Liver (tissue), 9 donors: ENCODE data around the gene SIAH2. TPM values are rescaled to one million over a fixed set of nuclear protein-coding genes. Genes with fewer than 3 reads are reported as not detected.

ENCODE experiments used
- DNase-seq: peaks from one replicate; pipeline ENCODE4 v3.0.0-alpha.2; 2017; ENCODE audit warnings: low spot score
- H3K27ac ChIP-seq, 2 donors: one replicate each; pipeline ENCODE4 v1.7.0; 2013; ENCODE audit warnings: inconsistent platforms in 2 of 2, low read length in 2 of 2, control low read depth in 1 of 2, low read depth in 1 of 2, mild to moderate bottlenecking in 1 of 2
- H3K27me3 ChIP-seq, 4 donors: one replicate each; pipeline versions ENCODE4 v1.6.1 to v1.7.0; 2013; ENCODE audit warnings: low read length in 3 of 4, inconsistent platforms in 1 of 4, mild to moderate bottlenecking in 1 of 4, moderate library complexity in 1 of 4; ENCODE audit not compliant: control insufficient read depth in 4 of 4, insufficient read depth in 4 of 4
- H3K36me3 ChIP-seq, 4 donors: one replicate each; pipeline versions ENCODE4 v1.6.1 to v1.7.0; 2013; ENCODE audit warnings: low read length in 3 of 4, mild to moderate bottlenecking in 3 of 4, low read depth in 1 of 4, moderate library complexity in 1 of 4; ENCODE audit not compliant: control insufficient read depth in 4 of 4, insufficient read depth in 3 of 4
- H3K4me1 ChIP-seq, 4 donors: one replicate each; pipeline versions ENCODE4 v1.6.1 to v1.7.0; 2013; ENCODE audit warnings: low read length in 3 of 4, mild to moderate bottlenecking in 3 of 4, moderate library complexity in 1 of 4; ENCODE audit not compliant: control insufficient read depth in 4 of 4, insufficient read depth in 4 of 4
- H3K4me3 ChIP-seq, 3 donors: one replicate each; pipeline versions ENCODE4 v1.6.1 to v1.7.0; 2013; ENCODE audit warnings: low read length in 3 of 3, control low read depth in 1 of 3, low read depth in 1 of 3, mild to moderate bottlenecking in 1 of 3
- H3K9ac ChIP-seq, 2 donors: one replicate each; pipeline ENCODE4 v1.7.0; 2013; ENCODE audit warnings: low read length in 2 of 2, mild to moderate bottlenecking in 2 of 2, moderate library complexity in 2 of 2, control low read depth in 1 of 2, low read depth in 1 of 2
- H3K9me3 ChIP-seq, 4 donors: one replicate each; pipeline versions ENCODE4 v1.6.1 to v1.7.0; 2013; ENCODE audit warnings: low read length in 3 of 4; ENCODE audit not compliant: control insufficient read depth in 4 of 4
- ATF3 ChIP-seq: IDR thresholded peaks from 2 replicates; pipeline ENCODE4 v1.6.1; 2016; ENCODE audit warnings: antibody characterized with exemption
- CTCF ChIP-seq: fragments of 150-350 bp; IDR thresholded peaks from 2 replicates; pipeline ENCODE4 v1.5.1; 2017; ENCODE audit warnings: improper control_type of control experiment, low read depth, low read length; ENCODE audit not compliant: missing input control
- EGR1 ChIP-seq, 2 donors: IDR thresholded peaks; 2 replicates each; pipeline ENCODE4 v1.6.1; 2016 to 2018; ENCODE audit warnings: antibody characterized with exemption in 2 of 2, low read depth in 2 of 2
- FOXA1 ChIP-seq: IDR thresholded peaks from 2 replicates; pipeline ENCODE4 v1.6.1; 2016; ENCODE audit warnings: antibody characterized with exemption
- HNF4A ChIP-seq, 2 donors: conservative IDR thresholded peaks; 2 replicates each; pipeline ENCODE4 v1.6.1; 2016; ENCODE audit warnings: antibody characterized with exemption in 2 of 2, mild to moderate bottlenecking in 2 of 2
- HNF4G ChIP-seq: IDR thresholded peaks from 2 replicates; pipeline ENCODE4 v1.6.1; 2016; ENCODE audit warnings: antibody characterized with exemption
- JUND ChIP-seq, 2 donors: IDR thresholded peaks; 2 replicates each; pipeline ENCODE4 v1.6.1; 2016; ENCODE audit warnings: antibody characterized with exemption in 2 of 2
- MAX ChIP-seq: IDR thresholded peaks from 2 replicates; pipeline ENCODE4 v1.6.1; 2016; ENCODE audit warnings: antibody characterized with exemption
- NR2F2 ChIP-seq: IDR thresholded peaks from 2 replicates; pipeline ENCODE4 v1.6.1; 2016; ENCODE audit warnings: antibody characterized with exemption
- RAD21 ChIP-seq, 2 donors: IDR thresholded peaks; 2 replicates each; pipeline ENCODE4 v1.6.1; 2016; ENCODE audit warnings: antibody characterized with exemption in 2 of 2, mild to moderate bottlenecking in 2 of 2
- REST ChIP-seq: IDR thresholded peaks from 2 replicates; pipeline ENCODE4 v1.6.1; 2016; ENCODE audit warnings: antibody characterized with exemption, mild to moderate bottlenecking
- RXRA ChIP-seq, 2 donors: IDR thresholded peaks; 2 replicates each; pipeline ENCODE4 v1.6.1; 2017 to 2018; ENCODE audit warnings: antibody characterized with exemption in 2 of 2, mild to moderate bottlenecking in 1 of 2
- SP1 ChIP-seq: IDR thresholded peaks from 2 replicates; pipeline ENCODE4 v1.6.1; 2018; ENCODE audit warnings: antibody characterized with exemption, mild to moderate bottlenecking
- TAF1 ChIP-seq: conservative IDR thresholded peaks from 2 replicates; pipeline ENCODE4 v1.6.1; 2016; ENCODE audit warnings: antibody characterized with exemption, mild to moderate bottlenecking
- YY1 ChIP-seq: IDR thresholded peaks from 2 replicates; pipeline ENCODE4 v1.6.1; 2016; ENCODE audit warnings: antibody characterized with exemption, mild to moderate bottlenecking
- ZBTB33 ChIP-seq: IDR thresholded peaks from 2 replicates; pipeline ENCODE4 v1.6.1; 2016; ENCODE audit warnings: antibody characterized with exemption
- WGBS: extraction: QIAGEN DNeasy Blood & Tissue Kit; methylation state at CpG from one replicate; pipeline ENCODE4 v1.1.7; 2013; 5-methylcytosine and 5-hydroxymethylcytosine counted together
- polyA plus RNA-seq, 2 donors: library from polyadenylated mRNA; stranded (reverse) in 1 of 2; unstranded in 1 of 2; fragments of 200-250 nt in 1 of 2; fragments of >200 nt in 1 of 2; fragmentation: Nextera tagmentation in 1 of 2; extraction: Ambion mirVana in 1 of 2; gene quantifications; one replicate each; pipeline versions ENCODE4 v1.2.1 to v1.2.3, GENCODE V29; 2013 to 2015
- total RNA-seq, 2 donors: library from RNA; depleted of rRNA; stranded (reverse); fragments of >200 nt; gene quantifications; one replicate each; pipeline ENCODE4 v1.2.3, GENCODE V29; 2014
- donor health status: healthy.
- donor health status: healthy.
- donor health status: healthy.
- donor health status: healthy.
- donor health status: healthy.

The SIAH2 gene
- total and polyA plus RNA-seq, 4 donors, result 12.1 to 104 (median 20.3) TPM

GRCh38 chr3:150748684-150749047 lies 14.3 kb downstream of the SIAH2 start:
- H3K9me3 ChIP-seq, result no peaks in the 10 kb centered on the region
- H3K27me3 ChIP-seq, result no peaks in the 10 kb centered on the region
- peaks cover 12 to 92% (median 79%) of the 10 kb centered on the region in 4 donors for H3K4me1 ChIP-seq
- TF ChIP-seq EGR1 (IDR thresholded peaks at IDR 0.05; ENCODE audit: low read depth in 2 of 2), result no peak
- TF ChIP-seq JUND (IDR thresholded peaks at IDR 0.05), result no peak
- H3K36me3 ChIP-seq, result no peaks in the 10 kb centered on the region
- 67% methylated on average over 1 of the region's 1 CpG for WGBS
- no peak overlapping the region for H3K4me3 ChIP-seq
- no peak for DNase-seq
- peak overlapping the region; percentile 55 to 67 for H3K27ac ChIP-seq
- peak overlapping the region in 1 of 2 donors; percentile 8 for H3K9ac ChIP-seq

GRCh38 chr3:150747886-150748683 lies 14.9 kb downstream of the SIAH2 start:
- H3K4me1 ChIP-seq, result peaks cover 13 to 94% (median 82%) of the 10 kb centered on the region in 4 donors
- WGBS, result 72% methylated on average over 5 of the region's 5 CpGs
- no peaks in the 10 kb centered on the region for H3K27me3 ChIP-seq
- TF ChIP-seq JUND (IDR thresholded peaks at IDR 0.05), result no peak
- TF ChIP-seq YY1, result peak; percentile 36
- no peaks in the 10 kb centered on the region for H3K9me3 ChIP-seq
- no peak overlapping the region for H3K4me3 ChIP-seq
- no peaks in the 10 kb centered on the region for H3K36me3 ChIP-seq
- H3K27ac ChIP-seq, result peak overlapping the region; percentile 10 to 14
- no peak for DNase-seq
- H3K9ac ChIP-seq, result no peak overlapping the region

GRCh38 chr3:150746791-150747590 lies 16.0 kb downstream of the SIAH2 start:
- TF ChIP-seq MAX (no peak), CTCF (peak; percentile 41), JUND (IDR thresholded peaks at IDR 0.05) (peak in 1 of 2 donors; percentile 22), EGR1 (IDR thresholded peaks at IDR 0.05; ENCODE audit: low read depth in 2 of 2) (no peak), TAF1 (no peak), SP1 (peak; percentile 52), FOXA1 (no peak), HNF4G (peak; percentile 6), HNF4A (conservative IDR thresholded peaks at IDR 0.05) (peak; percentile 41 to 57), NR2F2 (no peak), YY1 (no peak), REST (peak; percentile 13), RAD21 (IDR thresholded peaks at IDR 0.05) (peak in 1 of 2 donors; percentile 46), ZBTB33 (no peak), ATF3 (no peak), RXRA (IDR thresholded peaks at IDR 0.05) (peak in 1 of 2 donors; percentile 35)
- Histone ChIP-seq H3K4me1 (peaks cover 15 to 94% (median 89%) of the 10 kb centered on the region in 4 donors), H3K27ac (peak overlapping the region; percentile 2 to 45), H3K27me3 (no peaks in the 10 kb centered on the region), H3K9ac (peak overlapping the region in 1 of 2 donors; percentile 57), H3K36me3 (peaks cover 0 to 3% (median under 1%) of the 10 kb centered on the region in 4 donors), H3K9me3 (no peaks in the 10 kb centered on the region), H3K4me3 (no peak overlapping the region)
- WGBS, result 49% methylated on average over 7 of the region's 7 CpGs
- no peak for DNase-seq
